VCaP (cell line): ENCODE measurements around the gene SGF29.

Source experiments
- H3K27ac ChIP-seq: fragments of 450-650 bp; 2 replicates; pipeline ENCODE4 v1.5.1; 2017
- CTCF ChIP-seq: fragments of 450-650 bp; conservative IDR thresholded peaks from 2 replicates; pipeline ENCODE4 v1.5.1; 2017; ENCODE audit warnings: mild to moderate bottlenecking, moderate library complexity

SGF29 gene

GRCh38 chr16:28514246-28514645 lies 39.5 kb upstream of the SGF29 start:
- no peak overlapping the region for H3K27ac ChIP-seq
- no peak for TF ChIP-seq CTCF

GRCh38 chr16:28520672-28521071 lies 33.0 kb upstream of the SGF29 start:
- TF ChIP-seq CTCF, result no peak
- no peak overlapping the region for H3K27ac ChIP-seq

- TF ChIP-seq CTCF, result no peak
- H3K27ac ChIP-seq, result no peak overlapping the region
These were observed 32.3 kb upstream of the SGF29 start for GRCh38 chr16:28521436-28521835.

GRCh38 chr16:28522792-28523191 lies 30.9 kb upstream of the SGF29 start:
- TF ChIP-seq CTCF, result no peak
- H3K27ac ChIP-seq, result peak overlapping the region; percentile 74

- no peak for TF ChIP-seq CTCF
- H3K27ac ChIP-seq, result peak overlapping the region; percentile 74
These were observed 29.0 kb upstream of the SGF29 start for GRCh38 chr16:28524681-28525171.

GRCh38 chr16:28526201-28527099 lies 27.3 kb upstream of the SGF29 start:
- H3K27ac ChIP-seq, result peak overlapping the region; percentile 62
- no peak for TF ChIP-seq CTCF

- peak overlapping the region; percentile 62 for H3K27ac ChIP-seq
These were observed 26.5 kb upstream of the SGF29 start for GRCh38 chr16:28527100-28527785.

GRCh38 chr16:28527985-28528384 lies 25.7 kb upstream of the SGF29 start:
- H3K27ac ChIP-seq, result peak overlapping the region; percentile 62
- TF ChIP-seq CTCF, result no peak
